Pulmonary artery endothelial cell (primary cell): ENCODE data around the gene EYS. TPM values are rescaled to one million over a fixed set of nuclear protein-coding genes. Genes with fewer than 3 reads are reported as not detected.
"Not testable (repeated sequence)": the region's sequence is repeated elsewhere in the genome, so short reads cannot be mapped to it uniquely, and the experiment has no call there.

ENCODE experiments used
- DNase-seq: peaks from one replicate; pipeline ENCODE4 v3.0.0-alpha.2; 2011; ENCODE audit warnings: low read depth, low spot score
- total RNA-seq: library from RNA; depleted of rRNA; stranded (reverse); fragments of >200 nt; gene quantifications from 2 replicates; pipeline ENCODE4 v1.2.3, GENCODE V29; 2014

Gene EYS
- total RNA-seq, 1 donor from 2014 or later, result not detected

GRCh38 chr6:64489763-64490162 lies 1217.3 kb downstream of the EYS start:
- DNase-seq, result no peak

GRCh38 chr6:64486578-64487351 lies 1220.3 kb downstream of the EYS start:
- DNase-seq, result no peak

DNA sequence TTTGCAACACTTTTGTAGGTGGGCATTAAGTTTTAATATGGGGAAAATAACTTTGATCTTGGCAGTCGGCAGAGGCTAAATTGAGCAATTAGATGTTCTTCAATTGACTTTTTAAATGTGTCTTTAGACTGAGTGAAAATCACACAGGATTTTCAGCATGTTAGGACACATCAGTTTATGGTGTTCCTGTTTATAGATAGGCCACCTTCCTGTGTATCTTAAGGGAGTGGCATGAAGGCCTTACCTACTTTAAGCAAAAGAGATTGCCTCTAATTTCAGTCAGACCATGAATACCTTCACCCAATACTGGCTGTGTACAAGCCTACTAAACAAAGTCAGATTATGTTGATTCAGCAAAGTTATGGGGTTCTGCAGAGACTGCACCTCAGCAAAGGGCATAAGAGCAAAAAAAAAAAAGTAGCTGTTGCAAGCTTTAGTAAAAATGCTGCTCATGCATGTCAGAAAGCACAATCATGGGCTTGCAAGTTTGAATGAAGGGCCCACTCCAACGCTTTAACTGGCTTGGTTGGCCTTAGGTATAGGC lies 1223.0 kb downstream of the EYS start:
- DNase-seq, result no peak

DNA sequence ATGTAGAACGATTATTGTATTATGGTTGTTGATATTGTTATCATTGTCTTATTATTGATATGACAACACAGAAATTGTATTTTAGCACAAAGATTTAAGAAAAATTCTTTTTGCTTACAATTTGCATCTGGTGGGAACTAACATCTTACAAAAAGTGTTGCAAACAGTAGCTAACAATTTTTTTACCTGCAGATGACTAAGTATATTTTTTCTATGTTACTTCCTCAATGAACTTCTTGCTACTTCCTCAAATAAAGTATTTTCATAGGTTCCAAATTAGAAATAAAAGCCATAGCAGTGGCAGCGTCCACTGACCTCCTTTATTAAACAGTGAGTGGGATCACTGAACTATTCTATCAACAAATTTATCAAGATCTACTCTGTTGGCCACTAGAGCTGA lies 1224.4 kb downstream of the EYS start:
- no peak for DNase-seq

GRCh38 chr6:64479134-64479533 lies 1227.9 kb downstream of the EYS start:
- no peak for DNase-seq

DNA sequence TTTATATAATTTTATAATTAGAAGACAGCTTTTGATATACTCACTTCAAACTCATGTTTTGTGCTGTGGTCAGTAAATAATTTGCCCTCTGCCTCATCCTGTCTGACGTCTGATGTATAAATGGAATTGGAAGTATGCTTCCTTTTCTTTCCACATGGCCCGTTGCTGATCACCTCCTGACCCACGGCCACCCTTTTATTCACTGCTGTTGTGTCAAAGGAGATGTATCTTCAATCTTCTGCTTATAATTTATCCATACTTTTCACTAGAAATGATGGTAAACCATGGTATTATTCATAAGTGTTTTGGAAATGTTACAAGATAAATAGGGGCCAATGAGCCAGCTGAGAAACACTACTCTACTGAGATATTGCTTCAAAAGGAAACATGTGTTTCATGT lies 1229.6 kb downstream of the EYS start:
- DNase-seq, result no peak

GRCh38 chr6:64476935-64477334 lies 1230.1 kb downstream of the EYS start:
- no peak for DNase-seq

DNA sequence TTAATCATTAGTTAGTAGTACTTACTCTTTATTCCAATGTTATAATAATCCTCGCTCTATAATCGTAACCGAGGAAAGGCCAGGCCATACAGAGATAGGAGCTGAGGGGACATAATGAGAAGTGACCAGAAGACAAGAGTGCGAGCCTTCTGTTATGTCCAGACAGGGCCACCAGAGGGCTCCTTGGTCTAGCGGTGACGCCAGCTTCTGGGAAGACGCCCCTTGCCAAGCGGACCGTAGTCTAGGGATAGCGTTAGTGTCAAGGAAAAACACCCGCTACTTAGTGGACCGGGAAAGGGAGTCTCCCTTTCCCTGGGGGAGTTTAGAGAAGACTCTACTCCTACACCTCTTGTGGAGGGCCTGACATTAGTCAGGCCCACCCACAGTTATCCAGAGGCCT lies 1237.6 kb downstream of the EYS start:
- DNase-seq, result not testable (repeated sequence)

DNA sequence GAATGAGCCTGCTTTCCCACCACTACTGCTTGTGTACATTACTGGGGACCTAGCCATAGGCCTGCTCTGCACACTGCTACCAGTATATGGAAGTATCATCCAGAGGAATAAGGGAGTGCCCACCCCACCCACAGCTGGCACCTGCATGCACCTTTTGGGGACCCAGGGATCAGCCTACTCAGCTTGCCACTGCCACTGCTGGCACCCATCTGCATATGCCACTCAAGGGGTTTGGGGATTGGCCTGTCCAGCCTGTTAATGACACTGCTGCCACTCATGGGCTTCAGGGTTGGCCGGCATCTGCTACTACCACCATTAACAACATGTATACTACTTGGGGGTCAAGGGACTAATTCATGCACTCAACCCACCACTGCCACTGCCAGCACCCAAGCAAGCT lies 1239.4 kb downstream of the EYS start:
- DNase-seq, result no peak

DNA sequence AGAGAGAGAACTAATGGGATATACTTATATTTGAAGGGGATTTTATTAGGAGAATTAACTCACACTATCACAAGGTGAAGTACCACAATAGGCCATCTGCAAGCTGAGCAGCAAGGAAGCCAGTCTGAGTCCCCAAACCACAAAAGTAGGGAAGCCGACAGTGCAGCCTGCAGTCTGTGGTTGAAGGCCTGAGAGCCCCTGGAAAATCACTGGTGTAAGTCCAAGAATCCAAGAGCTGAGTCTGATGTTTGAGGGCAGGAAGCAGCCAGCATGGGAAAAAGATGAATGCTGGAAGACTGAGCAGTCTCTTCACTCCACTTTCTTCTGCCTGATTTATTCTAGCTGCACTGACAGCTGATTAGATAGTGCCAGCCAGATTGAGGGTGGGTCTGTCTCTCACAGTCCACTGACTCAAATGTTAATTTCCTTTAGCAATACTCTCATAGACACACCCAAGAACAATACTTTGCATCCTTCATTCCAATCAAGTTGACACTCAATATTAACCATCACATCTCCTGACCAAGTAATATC lies 1247.5 kb downstream of the EYS start:
- DNase-seq, result no peak

DNA sequence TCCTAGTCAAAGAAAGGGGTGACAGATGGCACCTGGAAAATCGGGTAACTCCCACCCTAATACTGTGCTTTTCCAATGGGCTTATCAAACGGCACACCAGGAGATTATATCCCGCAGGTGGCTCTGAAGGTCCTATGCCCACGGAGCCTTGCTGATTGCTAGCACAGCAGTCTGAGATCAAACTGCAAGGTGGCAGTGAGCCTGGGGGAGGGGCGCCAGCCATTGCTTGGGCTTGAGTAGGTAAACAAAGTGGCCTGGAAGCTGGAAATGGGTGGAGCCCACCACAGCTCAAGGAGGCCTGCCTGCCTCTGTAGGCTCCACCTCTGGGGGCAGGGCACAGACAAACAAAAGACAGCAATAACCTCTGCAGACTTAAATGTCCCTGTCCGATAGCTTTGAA lies 1258.9 kb downstream of the EYS start:
- not testable (repeated sequence) for DNase-seq

DNA sequence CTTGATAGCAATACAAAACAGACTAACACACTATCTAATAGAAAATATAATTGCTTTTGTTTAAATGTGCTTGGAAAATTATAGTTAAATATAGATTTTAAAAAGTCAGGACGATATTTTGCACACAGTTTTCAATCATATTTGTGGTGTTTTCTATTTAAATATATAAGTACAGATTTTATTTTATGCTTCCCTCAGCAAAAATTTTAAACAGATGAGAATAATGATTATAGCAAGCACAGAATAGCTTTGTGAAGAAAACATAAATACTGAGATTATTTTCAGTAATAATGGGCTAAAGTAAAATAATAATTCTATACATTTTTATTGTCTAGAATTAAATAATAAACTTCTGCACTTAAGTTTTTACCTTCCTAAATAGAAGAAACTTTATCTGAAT lies 1262.0 kb downstream of the EYS start:
- DNase-seq, result no peak

DNA sequence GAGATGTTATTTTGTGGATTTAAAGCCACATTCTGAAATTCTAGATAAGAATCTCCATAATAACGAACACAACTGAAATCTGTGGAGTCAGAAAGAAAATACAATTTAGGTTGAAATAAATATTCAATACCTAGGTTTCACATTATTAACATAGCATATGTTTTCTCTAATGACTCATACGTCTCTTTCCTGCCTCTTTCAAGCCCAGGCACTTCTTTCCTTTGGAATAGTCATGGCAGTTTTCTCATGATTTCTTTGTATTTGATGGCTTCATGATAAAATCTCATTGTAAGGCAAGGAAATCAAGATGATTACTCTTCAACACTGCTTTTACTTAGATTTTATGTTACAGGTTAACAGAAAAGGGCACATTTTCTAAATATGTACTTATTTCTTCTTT lies 1267.8 kb downstream of the EYS start:
- DNase-seq, result no peak

DNA sequence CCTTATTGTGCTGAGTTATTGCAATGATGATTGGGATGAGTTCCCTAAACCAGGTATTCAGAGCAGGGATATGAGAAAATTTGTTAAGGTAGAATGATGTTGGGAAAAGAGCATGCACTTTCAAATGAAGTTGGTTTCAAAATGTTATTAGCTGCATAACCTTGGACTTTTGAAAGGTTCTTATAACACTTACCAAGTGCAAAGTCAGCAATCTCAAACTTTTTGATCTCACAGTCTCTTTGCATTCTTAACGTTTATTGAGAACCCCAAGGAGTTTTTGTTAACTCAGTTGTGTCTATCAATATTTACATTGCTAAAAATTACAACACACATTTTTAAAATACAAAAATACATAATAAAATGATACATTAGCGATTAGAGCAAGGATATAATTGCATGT lies 1269.0 kb downstream of the EYS start:
- DNase-seq, result no peak

- DNase-seq, result no peak
These were observed 1277.1 kb downstream of the EYS start for GRCh38 chr6:64429926-64430325.

DNA sequence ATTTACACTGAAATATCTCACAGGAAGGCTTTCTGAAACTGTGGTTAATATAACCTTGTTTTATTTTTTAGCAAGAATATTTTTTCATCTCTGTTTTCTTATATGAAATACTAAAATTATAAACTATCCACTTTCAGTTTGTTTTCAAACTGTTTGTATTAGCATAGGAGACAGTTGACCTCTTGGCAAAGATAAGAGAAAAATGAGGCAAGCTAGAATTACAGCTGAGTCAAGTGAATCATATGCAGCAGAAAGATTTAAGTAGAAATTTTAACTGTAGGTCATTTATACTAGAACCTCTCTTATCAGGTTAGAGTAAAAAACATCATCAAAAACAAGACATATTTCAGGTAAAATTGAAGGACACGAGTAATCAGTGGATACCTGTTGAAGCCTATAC lies 1278.8 kb downstream of the EYS start:
- DNase-seq, result no peak

GRCh38 chr6:64415926-64416325 lies 1291.1 kb downstream of the EYS start:
- no peak for DNase-seq

DNA sequence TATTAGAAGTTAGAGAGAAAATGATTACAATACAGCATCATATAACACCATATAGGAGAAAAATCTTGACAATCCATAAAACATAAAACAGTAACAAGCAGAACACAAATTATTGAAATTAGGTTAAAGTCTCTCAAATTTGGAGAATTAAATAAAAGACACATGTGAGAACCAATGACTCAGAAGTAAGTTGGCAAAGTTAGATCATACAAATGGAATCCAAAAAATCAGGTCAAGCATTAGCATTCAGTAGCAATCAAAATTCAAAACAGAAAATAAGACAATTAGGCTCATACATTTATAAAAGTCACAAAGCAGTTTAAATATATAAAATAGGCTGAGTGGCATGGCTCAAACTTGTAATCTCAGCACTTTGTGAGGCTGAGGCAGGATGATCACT lies 1295.8 kb downstream of the EYS start:
- no peak for DNase-seq

GRCh38 chr6:64409948-64410347 lies 1297.1 kb downstream of the EYS start:
- no peak for DNase-seq

DNA sequence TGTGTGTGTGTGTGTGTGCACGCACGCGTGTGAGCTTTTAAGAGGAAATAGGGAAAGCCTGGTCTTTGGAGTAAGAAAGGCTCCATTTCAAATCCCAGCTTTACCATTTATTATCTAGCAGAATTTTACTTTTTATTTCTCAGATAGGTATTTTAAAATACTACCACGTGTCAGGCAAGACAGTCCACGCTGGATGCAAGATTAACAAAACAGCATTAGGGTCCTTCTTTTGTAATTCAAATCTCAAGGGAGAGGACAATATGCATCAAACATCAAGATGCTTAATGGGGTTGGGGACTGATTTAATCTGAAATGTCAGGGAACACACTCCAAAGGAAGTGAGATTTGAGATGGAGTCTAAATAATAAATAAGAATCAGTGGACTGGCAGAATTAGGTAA lies 1302.6 kb downstream of the EYS start:
- no peak for DNase-seq

GRCh38 chr6:64383277-64383676 lies 1323.7 kb downstream of the EYS start:
- DNase-seq, result no peak

DNA sequence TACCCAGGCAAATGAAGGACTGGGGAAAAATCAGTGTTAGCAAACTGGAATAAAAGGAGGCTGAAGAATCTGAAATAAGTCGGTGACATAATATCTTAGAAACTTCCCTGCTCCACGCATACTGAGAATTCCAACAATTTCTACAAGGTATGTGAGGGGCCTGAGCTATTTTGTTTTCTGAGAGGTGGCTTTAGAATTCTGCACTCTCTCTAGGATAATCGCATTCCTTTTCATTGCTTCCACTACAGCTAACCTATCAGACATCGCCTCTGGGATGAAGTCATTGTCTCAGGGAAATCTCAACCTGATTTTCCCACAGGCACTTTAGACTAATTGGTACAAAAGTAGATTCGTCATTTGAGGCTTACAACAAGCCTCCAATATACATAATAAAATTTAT lies 1330.6 kb downstream of the EYS start:
- DNase-seq, result no peak

- no peak for DNase-seq
These were observed 1349.6 kb downstream of the EYS start for GRCh38 chr6:64357430-64357829.
